IPS-NIHi7 (cell line): ENCODE results near the gene CEP112.
"Not testable (repeated sequence)": the region's sequence is repeated elsewhere in the genome, so short reads cannot be mapped to it uniquely, and the experiment has no call there.

Source experiments
- DNase-seq: peaks from one replicate; pipeline ENCODE4 v3.0.0; 2012; ENCODE audit warnings: mixed read lengths; ENCODE audit errors: extremely low spot score

Gene CEP112

DNA sequence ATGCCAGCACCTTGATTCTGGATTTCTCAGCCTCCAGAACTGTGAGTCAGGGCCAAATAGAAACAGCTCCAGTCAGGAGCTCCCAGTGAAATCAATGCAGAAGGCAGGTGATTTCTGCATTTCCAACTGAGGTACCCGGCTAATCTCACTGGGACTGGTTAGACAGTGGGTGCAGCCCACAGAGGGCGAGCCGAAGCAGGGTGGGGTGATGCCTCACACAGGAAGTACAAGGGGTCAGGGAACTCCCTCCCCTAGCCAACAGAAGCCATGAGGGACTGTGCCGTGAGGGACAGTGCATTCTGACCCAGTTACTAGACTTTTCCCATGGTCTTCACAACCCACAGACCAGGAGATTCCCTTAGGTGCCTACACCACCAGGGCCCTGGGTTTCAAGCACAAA, 36.9 kb downstream of the CEP112 start:
- DNase-seq = not testable (repeated sequence)

DNA sequence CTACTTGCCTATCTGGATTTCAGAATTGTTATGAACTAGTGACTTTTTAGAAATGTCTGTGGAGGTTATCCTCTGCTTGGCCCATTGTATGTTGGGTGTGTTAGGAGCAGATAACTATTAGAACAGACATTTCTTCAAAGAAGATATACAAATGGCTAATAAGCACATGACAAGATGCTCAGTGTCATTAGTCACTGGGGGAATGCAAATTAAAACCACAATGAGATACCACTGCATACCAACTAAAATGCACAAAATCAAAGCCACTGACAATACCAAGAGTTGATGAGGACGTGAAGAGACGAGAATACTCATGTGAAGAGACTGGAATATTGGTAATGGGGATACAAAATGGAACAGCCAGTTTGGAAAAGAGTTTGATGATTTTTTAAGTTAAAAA, 39.2 kb downstream of the CEP112 start:
- DNase-seq = no peak

DNA sequence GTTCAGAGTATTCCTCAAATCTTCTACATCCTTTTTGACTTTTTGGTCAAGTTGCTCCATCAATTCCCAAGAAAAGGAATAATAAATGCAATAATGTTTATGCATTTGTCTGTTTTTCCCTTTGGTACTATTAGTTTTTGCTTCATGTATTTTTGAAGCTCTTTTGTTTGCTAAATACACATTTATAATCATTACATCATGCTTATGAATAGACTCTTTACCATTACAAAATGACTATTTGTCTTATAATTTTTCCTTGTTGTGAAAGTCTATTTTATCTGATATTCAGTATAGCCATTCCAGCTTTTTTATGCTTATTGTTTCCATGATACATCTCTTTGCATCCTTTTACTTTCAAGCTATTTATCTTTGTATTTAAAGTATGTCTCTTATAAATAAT, 41.2 kb downstream of the CEP112 start:
- DNase-seq = no peak

DNA sequence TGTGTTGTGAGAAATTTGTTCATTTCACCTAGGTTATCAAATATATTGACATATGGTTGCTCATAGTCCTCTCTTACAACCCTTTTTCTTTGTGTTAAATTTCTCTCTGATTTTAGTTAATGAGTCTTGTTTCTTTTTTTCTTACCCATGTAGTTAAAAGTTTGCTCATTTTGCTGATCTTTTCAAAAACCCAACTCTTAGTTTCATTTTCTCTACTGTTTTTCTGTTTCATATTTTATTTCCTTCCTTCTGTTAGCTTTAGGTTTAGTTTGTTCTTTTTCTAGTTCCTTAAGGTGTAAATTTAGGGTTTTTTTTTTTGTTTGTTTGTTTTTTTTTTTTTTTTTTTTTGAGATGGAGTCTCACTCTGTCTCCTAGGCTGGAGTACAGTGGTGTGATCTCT, 42.4 kb downstream of the CEP112 start:
- no peak for DNase-seq

- no peak for DNase-seq
Observed at GRCh38 chr17:66146394-66146793, 45.5 kb downstream of the CEP112 start.

DNA sequence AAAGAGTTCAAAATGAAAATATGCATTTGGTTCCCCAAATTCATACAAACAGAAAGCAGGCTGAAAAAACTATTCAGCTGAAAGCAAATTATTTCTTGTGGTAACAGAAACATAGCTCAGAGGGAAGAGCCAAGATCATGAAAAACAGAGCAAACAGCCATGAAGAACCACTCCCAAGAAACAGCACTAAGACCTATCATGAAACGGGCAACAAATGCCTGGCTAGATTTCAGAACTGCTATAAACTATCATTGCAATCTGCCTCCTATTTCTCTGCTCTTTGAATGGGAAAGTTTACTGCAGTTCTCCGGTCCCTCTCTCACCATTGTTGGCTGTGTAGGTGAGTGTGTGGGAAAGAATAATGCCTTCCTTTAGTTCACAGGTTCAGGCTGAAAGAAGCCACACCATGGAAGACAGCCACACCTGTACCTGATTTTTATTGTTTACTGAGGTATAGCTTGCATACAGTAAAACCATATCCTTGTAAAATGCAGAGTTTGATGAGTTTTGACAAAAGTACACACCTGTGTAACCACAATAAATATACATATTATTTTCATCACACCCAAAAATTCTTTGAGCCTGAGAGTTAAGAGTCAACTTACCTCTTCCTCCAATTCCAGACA, 48.2 kb downstream of the CEP112 start:
- no peak for DNase-seq

DNA sequence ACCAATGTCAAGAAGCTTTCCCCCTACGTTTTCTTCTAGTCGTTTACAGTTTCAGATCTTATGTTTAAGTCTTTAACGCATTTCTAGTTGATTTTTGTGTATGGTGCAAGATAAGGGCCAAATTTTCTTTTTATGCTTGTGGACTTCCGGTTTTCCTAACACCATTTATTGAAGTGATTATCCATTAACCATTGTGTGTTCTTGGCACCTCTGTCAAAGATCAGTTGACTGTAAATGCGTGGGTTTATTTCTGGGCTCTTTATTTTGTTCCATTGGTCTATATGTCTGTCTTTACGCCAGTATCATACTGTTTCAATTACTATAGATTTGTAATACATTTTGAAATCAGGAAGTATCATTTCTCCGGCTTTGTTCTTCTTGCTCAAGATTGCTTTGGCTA, 49.5 kb downstream of the CEP112 start:
- no peak for DNase-seq

DNA sequence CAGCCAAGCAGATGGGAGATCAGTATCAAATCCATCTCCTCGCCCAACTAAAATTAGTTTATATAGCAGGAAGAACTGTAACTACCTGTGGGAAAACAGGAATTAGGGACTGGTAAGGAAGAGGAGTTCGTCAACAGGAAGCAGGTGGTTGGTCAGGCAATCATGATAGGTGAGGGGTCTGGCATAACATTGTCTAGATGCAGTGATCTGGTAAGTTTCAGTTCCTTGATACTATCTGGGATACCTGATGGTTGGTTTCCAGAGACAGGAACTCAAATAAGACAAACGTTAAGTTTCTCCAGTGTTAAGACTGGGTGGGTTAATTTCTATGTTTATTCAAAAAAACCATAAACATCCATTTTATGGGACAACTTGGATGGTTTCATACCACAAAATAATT, 53.8 kb downstream of the CEP112 start:
- DNase-seq = no peak

GRCh38 chr17:66135896-66136295, 56.0 kb downstream of the CEP112 start:
- DNase-seq = no peak

- no peak for DNase-seq
Observed at GRCh38 chr17:66135219-66135618, 56.7 kb downstream of the CEP112 start.

DNA sequence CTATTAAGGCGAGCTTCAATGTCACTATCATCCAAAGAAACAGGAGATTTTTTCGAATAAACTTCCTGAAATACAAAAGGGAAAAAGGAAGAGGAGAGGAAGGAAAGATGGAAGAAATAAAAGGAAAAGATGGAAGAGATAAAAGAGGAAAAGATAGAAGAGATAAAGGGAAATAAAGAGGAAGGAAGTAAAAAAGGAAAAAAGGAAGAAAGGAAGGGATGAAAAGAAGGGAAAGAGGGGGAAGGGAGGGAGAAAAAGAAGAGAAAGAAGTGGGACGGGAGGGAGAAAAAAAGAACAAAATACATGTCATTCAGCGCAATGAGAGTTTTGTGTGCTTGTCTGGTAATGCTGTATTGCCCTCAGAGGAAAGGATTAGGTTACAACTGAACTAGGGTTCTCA, 62.2 kb downstream of the CEP112 start:
- no peak for DNase-seq

DNA sequence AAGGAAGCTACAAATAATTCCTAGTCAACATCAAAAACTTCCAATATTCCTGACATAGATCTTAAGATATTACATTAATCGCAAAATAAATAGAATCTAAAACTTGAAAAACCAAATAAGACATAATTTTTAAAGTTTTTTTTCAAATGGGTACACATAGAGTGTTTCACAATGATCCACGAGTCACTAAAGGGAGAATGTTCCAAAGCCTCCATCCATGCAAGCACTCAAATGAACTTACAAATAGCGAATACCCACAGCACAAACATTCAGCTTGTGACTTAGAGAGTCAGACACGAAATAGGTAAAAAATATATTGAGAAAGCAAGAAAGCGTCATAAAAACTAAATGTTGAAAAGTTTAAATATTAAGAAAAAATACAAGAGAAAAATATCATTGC, 65.7 kb downstream of the CEP112 start:
- DNase-seq = no peak

DNA sequence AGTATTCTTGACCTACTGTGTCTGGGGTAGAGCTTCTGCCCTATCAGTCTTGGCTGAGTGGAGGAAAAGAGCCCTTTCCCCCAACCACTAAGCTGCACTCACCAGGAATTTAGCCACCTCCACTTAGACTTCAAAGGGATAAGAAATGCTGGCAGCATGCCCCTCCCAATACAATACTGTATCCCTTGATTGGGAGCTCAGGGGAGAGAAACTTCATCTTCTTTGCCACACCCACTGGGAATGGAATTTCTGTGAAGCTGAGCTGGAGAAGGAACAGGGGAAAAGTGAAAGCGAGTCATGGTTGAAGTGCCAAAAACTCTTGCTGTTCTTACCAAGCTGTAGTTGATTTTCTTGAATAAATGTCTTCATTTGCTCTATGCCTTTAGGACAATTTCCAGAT, 68.8 kb downstream of the CEP112 start:
- DNase-seq = peak; percentile 35

DNA sequence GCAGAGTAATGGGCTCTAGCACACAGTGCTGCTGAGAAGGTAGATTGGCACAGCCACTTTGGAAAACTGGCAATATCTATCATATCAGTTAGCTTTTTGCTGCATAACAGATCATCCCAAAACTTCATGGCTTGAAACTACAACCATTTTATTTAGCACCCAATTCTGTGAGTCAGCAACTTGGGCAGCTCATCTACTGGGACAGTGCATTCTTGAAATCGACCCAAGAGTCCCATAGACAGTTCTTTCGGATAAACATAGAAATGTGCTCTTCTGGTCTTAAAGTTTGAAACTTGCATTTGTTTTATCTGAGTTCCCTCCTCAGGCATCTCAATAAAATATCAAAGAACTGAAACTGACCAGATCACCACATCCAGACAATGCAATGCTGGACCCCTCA, 76.7 kb downstream of the CEP112 start:
- DNase-seq = no peak

GRCh38 chr17:66114609-66115008, 77.3 kb downstream of the CEP112 start:
- DNase-seq = no peak

- no peak for DNase-seq
Observed at GRCh38 chr17:66107731-66108130, 84.2 kb downstream of the CEP112 start.

DNA sequence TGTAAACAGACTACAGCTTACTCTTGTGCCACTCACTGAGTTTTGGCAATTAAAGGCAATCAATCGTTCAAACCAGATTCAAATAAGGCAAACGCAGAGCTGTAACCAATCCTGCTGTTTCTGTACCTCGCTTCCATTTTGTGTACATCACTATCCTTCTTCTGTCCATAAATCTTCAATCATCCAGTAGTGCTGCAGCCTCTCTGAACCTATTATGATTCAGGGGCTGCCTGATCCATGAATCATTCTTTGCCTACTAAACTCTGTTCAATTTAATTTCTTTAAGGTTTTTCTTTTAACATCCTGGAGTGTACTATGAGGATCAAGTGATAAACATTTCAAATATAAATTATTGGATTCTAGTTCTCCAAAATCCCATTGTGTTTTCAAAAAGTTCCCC, 93.9 kb downstream of the CEP112 start:
- DNase-seq = no peak

GRCh38 chr17:66094727-66095126, 97.2 kb downstream of the CEP112 start:
- DNase-seq = no peak

GRCh38 chr17:66091445-66092080, 100.4 kb downstream of the CEP112 start:
- DNase-seq = no peak

GRCh38 chr17:66089764-66090163, 102.2 kb downstream of the CEP112 start:
- no peak for DNase-seq

GRCh38 chr17:66088173-66088572, 103.8 kb downstream of the CEP112 start:
- DNase-seq = no peak

- no peak for DNase-seq
Observed at GRCh38 chr17:66087073-66087472, 104.9 kb downstream of the CEP112 start.

GRCh38 chr17:66085221-66085620, 106.7 kb downstream of the CEP112 start:
- no peak for DNase-seq

DNA sequence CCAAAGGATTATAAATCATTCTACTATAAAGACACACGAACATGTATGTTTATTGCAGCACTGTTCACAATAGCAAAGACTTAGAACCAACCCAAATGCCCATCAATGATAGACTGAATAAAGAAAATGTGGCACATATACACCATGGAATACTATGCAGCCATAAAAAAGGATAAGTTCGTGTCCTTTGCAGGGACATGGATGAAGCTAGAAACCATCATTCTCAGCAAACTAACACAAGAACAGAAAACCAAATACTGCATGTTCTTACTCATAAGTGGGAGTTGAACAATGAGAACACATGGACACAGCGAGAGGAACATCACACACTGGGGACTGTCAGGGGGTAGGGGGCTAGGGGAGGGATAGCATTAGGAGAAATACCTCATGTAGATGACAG, 111.3 kb downstream of the CEP112 start:
- not testable (repeated sequence) for DNase-seq
